NCI-H1694 treated with DMSO at 0.1 percent for 48 hours (cell line): Measurements from ENCODE around the gene MBD2.
"Not testable (repeated sequence)": the region's sequence is repeated elsewhere in the genome, so short reads cannot be mapped to it uniquely, and the experiment has no call there.

Experiments
- DNase-seq: peaks from one replicate; lab custom pipeline; 2025; lab: John Stamatoyannopoulos, UW

MBD2 gene

GRCh38 chr18:54148678-54149077 is 75.8 kb downstream of the MBD2 start:
- DNase-seq: no peak

- no peak for DNase-seq
Measured at GRCh38 chr18:54148151-54148550, 76.3 kb downstream of the MBD2 start.

GRCh38 chr18:54147439-54147838 is 77.0 kb downstream of the MBD2 start:
- DNase-seq: no peak

- DNase-seq: no peak
Measured at GRCh38 chr18:54141041-54141608, 83.3 kb downstream of the MBD2 start.

- no peak for DNase-seq
Measured at GRCh38 chr18:54140641-54141040, 83.8 kb downstream of the MBD2 start.

GRCh38 chr18:54135216-54135615 is 89.3 kb downstream of the MBD2 start:
- no peak for DNase-seq

GRCh38 chr18:54134053-54134452 is 90.4 kb downstream of the MBD2 start:
- DNase-seq: no peak

- no peak for DNase-seq
Measured at GRCh38 chr18:54130631-54131030, 93.8 kb downstream of the MBD2 start.

GRCh38 chr18:54130177-54130576 is 94.3 kb downstream of the MBD2 start:
- DNase-seq: no peak

GRCh38 chr18:54129448-54130067 is 94.9 kb downstream of the MBD2 start:
- DNase-seq: no peak

- DNase-seq: peak; percentile 51
Measured at GRCh38 chr18:54127759-54128378, 96.6 kb downstream of the MBD2 start.

- DNase-seq: no peak
Measured at GRCh38 chr18:54125429-54125828, 99.0 kb downstream of the MBD2 start.

GRCh38 chr18:54123720-54124440 is 100.6 kb downstream of the MBD2 start:
- not testable (repeated sequence) for DNase-seq

GRCh38 chr18:54119524-54120019 is 104.9 kb downstream of the MBD2 start:
- DNase-seq: peak; percentile 81

- no peak for DNase-seq
Measured at GRCh38 chr18:54117853-54118773, 106.4 kb downstream of the MBD2 start.

GRCh38 chr18:54116541-54117257 is 107.8 kb downstream of the MBD2 start:
- no peak for DNase-seq

- DNase-seq: no peak
Measured at GRCh38 chr18:54112356-54112755, 112.1 kb downstream of the MBD2 start.

GRCh38 chr18:54109131-54109683 is 115.3 kb downstream of the MBD2 start:
- DNase-seq: no peak

- DNase-seq: no peak
Measured at GRCh38 chr18:54102123-54102522, 122.3 kb downstream of the MBD2 start.
